Activated naive CD4-positive, alpha-beta T cell treated with anti-CD3 and anti-CD28 coated beads, Interleukin-2, amount 50 U/mL, for 72 hours (primary cell): Measurements from ENCODE around the gene MED25. TPM values are rescaled to one million over a fixed set of nuclear protein-coding genes. Genes with fewer than 3 reads are reported as not detected.
A peak's percentile ranks its signal among the peaks of the same experiment; 100 is the strongest.

Experiments
- ATAC-seq, 2 donors: fragments of 150-1000 bp; cut with Tn5 transposase; 2 replicates each; pipeline ENCODE4 v1.10.0; 2021; ENCODE audit warnings: mild to moderate bottlenecking in 2 of 2, moderate library complexity in 2 of 2
- DNase-seq, 2 donors: peaks; one replicate each; pipeline ENCODE4 v3.0.0; 2021 to 2022; ENCODE audit warnings: low spot score in 2 of 2
- H3K27ac Mint-ChIP-seq, 2 donors: one replicate each; pipeline ENCODE4 v1.8.0; 2022; ENCODE audit warnings: mild to moderate bottlenecking in 2 of 2, mixed read lengths in 2 of 2
- H3K36me3 Mint-ChIP-seq, 2 donors: one replicate each; pipeline ENCODE4 v1.8.0; 2022; ENCODE audit warnings: mixed read lengths in 2 of 2
- H3K9me3 Mint-ChIP-seq, 2 donors: one replicate each; pipeline ENCODE4 v1.8.0; 2022; ENCODE audit warnings: mixed read lengths in 2 of 2
- total RNA-seq, 2 donors: library from RNA; stranded (reverse); gene quantifications; one replicate each; pipeline ENCODE4 v1.2.3, GENCODE V29; 2022

MED25 gene
- total RNA-seq, 2 donors from 2014 or later: 58.4 to 68.2 TPM

- DNase-seq (no peak), ATAC-seq (no peak)
- Mint-ChIP-seq H3K36me3 (peaks cover 0 to 27% of the 10 kb centered on the region in 2 donors), H3K27ac (peak overlapping the region in 1 of 2 donors; percentile 50), H3K9me3 (no peaks in the 10 kb centered on the region)
Observed at GRCh38 chr19:49878744-49879070, 60.6 kb downstream of the MED25 start.

- Mint-ChIP-seq H3K36me3 (peaks cover 0 to 27% of the 10 kb centered on the region in 2 donors), H3K9me3 (no peaks in the 10 kb centered on the region), H3K27ac (peak overlapping the region in 1 of 2 donors; percentile 40)
- no peak for ATAC-seq
- DNase-seq: no peak
Observed at GRCh38 chr19:49879243-49879963, 61.3 kb downstream of the MED25 start.

- Mint-ChIP-seq H3K27ac (peak overlapping the region in 1 of 2 donors; percentile 44), H3K9me3 (no peaks in the 10 kb centered on the region), H3K36me3 (peaks cover 2 to 27% of the 10 kb centered on the region in 2 donors)
- ATAC-seq (no peak), DNase-seq (no peak)
Observed at GRCh38 chr19:49880162-49880869, 62.2 kb downstream of the MED25 start.

- ATAC-seq: no peak
- no peak for DNase-seq
- Mint-ChIP-seq H3K36me3 (peaks cover 5 to 27% of the 10 kb centered on the region in 2 donors), H3K27ac (no peak overlapping the region), H3K9me3 (no peaks in the 10 kb centered on the region)
Observed at GRCh38 chr19:49881186-49881585, 63.1 kb downstream of the MED25 start.

- DNase-seq: no peak
- no peak for ATAC-seq
- no peak overlapping the region for H3K27ac Mint-ChIP-seq
- no peaks in the 10 kb centered on the region for H3K9me3 Mint-ChIP-seq
- peaks cover 5 to 27% of the 10 kb centered on the region in 2 donors for H3K36me3 Mint-ChIP-seq
Observed at GRCh38 chr19:49881672-49882394, 63.7 kb downstream of the MED25 start.

- DNase-seq (no peak), ATAC-seq (no peak)
- Mint-ChIP-seq H3K9me3 (no peaks in the 10 kb centered on the region), H3K36me3 (peaks cover 5 to 27% of the 10 kb centered on the region in 2 donors), H3K27ac (no peak overlapping the region)
Observed at GRCh38 chr19:49882643-49883042, 64.6 kb downstream of the MED25 start.

- Mint-ChIP-seq H3K9me3 (no peaks in the 10 kb centered on the region), H3K36me3 (peaks cover 5 to 24% of the 10 kb centered on the region in 2 donors), H3K27ac (peak overlapping the region in 1 of 2 donors; percentile 4)
- DNase-seq (no peak), ATAC-seq (no peak)
Observed at GRCh38 chr19:49883094-49883493, 65.0 kb downstream of the MED25 start.

- H3K36me3 Mint-ChIP-seq: peaks cover 5 to 18% of the 10 kb centered on the region in 2 donors
- no peak overlapping the region for H3K27ac Mint-ChIP-seq
- DNase-seq (no peak), ATAC-seq (no peak)
- H3K9me3 Mint-ChIP-seq: no peaks in the 10 kb centered on the region
Observed at GRCh38 chr19:49884109-49884508, 66.0 kb downstream of the MED25 start.

- ATAC-seq (no peak), DNase-seq (no peak)
- H3K36me3 Mint-ChIP-seq: peaks cover 5 to 23% of the 10 kb centered on the region in 2 donors
- no peak overlapping the region for H3K27ac Mint-ChIP-seq
- H3K9me3 Mint-ChIP-seq: no peaks in the 10 kb centered on the region
Observed at GRCh38 chr19:49884760-49885159, 66.7 kb downstream of the MED25 start.

Other genes starting within 250 kb of the MED25 start
- 10 to 100 TPM; 90.7 to 96.1 TPM for gene NOSIP, start 237.7 kb upstream of the MED25 start, total RNA-seq
- 10 to 100 TPM in 1 of 2 donors, 1 to 10 TPM in 1; 2.3 to 10.8 TPM for gene PRRG2, start 237.0 kb upstream of the MED25 start, total RNA-seq
- 10 to 100 TPM; 28.9 to 32.9 TPM for gene PRR12, start 227.1 kb upstream of the MED25 start, total RNA-seq
- 10 to 100 TPM in 1 of 2 donors, 1 to 10 TPM in 1; 6.0 to 12.9 TPM for gene RRAS, start 178.1 kb upstream of the MED25 start, total RNA-seq
- gene SCAF1, start 176.1 kb upstream of the MED25 start, total RNA-seq: 10 to 100 TPM; 49.8 to 57.4 TPM
- gene IRF3, start 152.4 kb upstream of the MED25 start, total RNA-seq: 100 to 1,000 TPM; 135 to 202 TPM
- gene BCL2L12, start 152.4 kb upstream of the MED25 start, total RNA-seq: 10 to 100 TPM; 69.6 to 93.4 TPM
- 100 to 1,000 TPM; 248 to 309 TPM for gene PRMT1, start 141.0 kb upstream of the MED25 start, total RNA-seq
- gene ADM5, start 128.7 kb upstream of the MED25 start, total RNA-seq: 1 to 10 TPM; 5.6 to 6.2 TPM
- gene CPT1C, start 127.2 kb upstream of the MED25 start, total RNA-seq: 1 to 10 TPM; 4.1 to 4.3 TPM
- gene TSKS, start 55.0 kb upstream of the MED25 start, total RNA-seq: 1 to 10 TPM in 1 of 2 donors, under 1 TPM in 1; 0.57 to 1.9 TPM
- gene AP2A1, start 51.3 kb upstream of the MED25 start, total RNA-seq: 100 to 1,000 TPM in 1 of 2 donors, 10 to 100 TPM in 1; 79.0 to 137 TPM
- 10 to 100 TPM; 14.8 to 24.8 TPM for gene FUZ, start 5.0 kb upstream of the MED25 start, total RNA-seq
- 100 to 1,000 TPM; 110 TPM for gene PTOV1, start 32.9 kb downstream of the MED25 start, total RNA-seq
- gene PNKP, start 49.3 kb downstream of the MED25 start, total RNA-seq: 100 to 1,000 TPM in 1 of 2 donors, 10 to 100 TPM in 1; 90.6 to 119 TPM
- gene AKT1S1, start 59.1 kb downstream of the MED25 start, total RNA-seq: 10 to 100 TPM; 16.9 to 34.4 TPM
- 10 to 100 TPM; 28.8 to 53.0 TPM for gene TBC1D17, start 59.4 kb downstream of the MED25 start, total RNA-seq
- gene IL4I1, start 78.6 kb downstream of the MED25 start, total RNA-seq: 10 to 100 TPM in 1 of 2 donors, 1 to 10 TPM in 1; 6.3 to 11.1 TPM
- gene ATF5, start 110.9 kb downstream of the MED25 start, total RNA-seq: 10 to 100 TPM in 1 of 2 donors, 1 to 10 TPM in 1; 7.7 to 13.2 TPM
- 100 to 1,000 TPM in 1 of 2 donors, 10 to 100 TPM in 1; 82.5 to 109 TPM for gene NUP62, start 111.2 kb downstream of the MED25 start, total RNA-seq
- not detected for gene SIGLEC11, start 142.9 kb downstream of the MED25 start, total RNA-seq
- 10 to 100 TPM; 54.0 to 60.0 TPM for gene VRK3, start 207.1 kb downstream of the MED25 start, total RNA-seq
- gene ZNF473, start 207.7 kb downstream of the MED25 start, total RNA-seq: 10 to 100 TPM; 15.2 to 15.8 TPM